ENCODE measurements around the gene SSH2. TPM values are rescaled to one million over a fixed set of nuclear protein-coding genes. Genes with fewer than 3 reads are reported as not detected.
"Not testable (repeated sequence)": the region's sequence is repeated elsewhere in the genome, so short reads cannot be mapped to it uniquely, and the experiment has no call there.

The SSH2 gene
- total RNA-seq, 2 experiments from 2014 or later = 39.4 to 73.9 TPM

- H3K9me3 ChIP-seq (ENCODE audit: low read length) = peaks cover 14% of the 10 kb centered on the region
- H4K20me1 ChIP-seq (ENCODE audit: insufficient read depth, low read length) = no peaks in the 10 kb centered on the region
- peaks cover 41% of the 10 kb centered on the region; the same call in 1 of the 2 replicates for H3K79me2 ChIP-seq (ENCODE audit: insufficient read depth, low read depth, low read length)
- POLR2A ChIA-PET = no interaction called here
- peaks cover 5% of the 10 kb centered on the region for H3K4me1 ChIP-seq (ENCODE audit: insufficient read depth, low read length, poor library complexity, severe bottlenecking)
- CTCF ChIA-PET (ENCODE audit: unreplicated experiment) = no interaction called here
- no peaks in the 10 kb centered on the region for H3K9me2 ChIP-seq (ENCODE audit: insufficient read depth, low read length)
- TF ChIP-seq CTCF (conservative IDR thresholded peaks at IDR 0.05; ENCODE audit: low read length) (no peak), EZH2phosphoT487 (IDR thresholded peaks at IDR 0.05; ENCODE audit: borderline replicate concordance, low read depth, low read length) (no peak)
- H2AFZ ChIP-seq (ENCODE audit: low read length) = no peak overlapping the region
- peaks cover 41% of the 10 kb centered on the region for H3K36me3 ChIP-seq (ENCODE audit: insufficient read depth, low read length)
- no TSS peak for BruUV-seq (replicated peaks)
- DNase-seq (ENCODE audit: low spot score) = no peak
- no peak overlapping the region for H3K4me3 ChIP-seq (ENCODE audit: low read depth, low read length, poor library complexity, severe bottlenecking)
- intact Hi-C loops (cut with micrococcal nuclease; ENCODE audit: unreplicated experiment) = no loop called here
- H3K4me2 ChIP-seq (ENCODE audit: low read length) = no peak overlapping the region
- no peak overlapping the region for H3K27ac ChIP-seq (ENCODE audit: low read depth, low read length, poor library complexity, severe bottlenecking)
These were observed 72.2 kb downstream of the SSH2 start for GRCh38 chr17:29857823-29858222.

GRCh38 chr17:29857105-29857504, 72.9 kb downstream of the SSH2 start:
- H3K4me3 ChIP-seq (ENCODE audit: low read depth, low read length, poor library complexity, severe bottlenecking); H3K9me2 ChIP-seq (ENCODE audit: insufficient read depth, low read length); CTCF ChIA-PET (ENCODE audit: unreplicated experiment); H4K20me1 ChIP-seq (ENCODE audit: insufficient read depth, low read length); intact Hi-C loops (cut with micrococcal nuclease; ENCODE audit: unreplicated experiment); BruUV-seq (replicated peaks); H2AFZ ChIP-seq (ENCODE audit: low read length); H3K4me2 ChIP-seq (ENCODE audit: low read length); H3K4me1 ChIP-seq (ENCODE audit: insufficient read depth, low read length, poor library complexity, severe bottlenecking); H3K27ac ChIP-seq (ENCODE audit: low read depth, low read length, poor library complexity, severe bottlenecking); DNase-seq (ENCODE audit: low spot score); POLR2A ChIA-PET: not testable (repeated sequence)
- Histone ChIP-seq H3K79me2 (ENCODE audit: insufficient read depth, low read depth, low read length) (peaks cover 38% of the 10 kb centered on the region; the same call in 1 of the 2 replicates), H3K9me3 (ENCODE audit: low read length) (peaks cover 14% of the 10 kb centered on the region), H3K36me3 (ENCODE audit: insufficient read depth, low read length) (peaks cover 38% of the 10 kb centered on the region)

GRCh38 chr17:29855686-29856085, 74.3 kb downstream of the SSH2 start:
- Histone ChIP-seq H3K36me3 (ENCODE audit: insufficient read depth, low read length) (peaks cover 26% of the 10 kb centered on the region; the same call in 1 of the 2 replicates), H2AFZ (ENCODE audit: low read length) (no peak overlapping the region), H3K79me2 (ENCODE audit: insufficient read depth, low read depth, low read length) (peaks cover 33% of the 10 kb centered on the region; the same call in 1 of the 2 replicates), H4K20me1 (ENCODE audit: insufficient read depth, low read length) (no peaks in the 10 kb centered on the region), H3K4me1 (ENCODE audit: insufficient read depth, low read length, poor library complexity, severe bottlenecking) (peaks cover 7% of the 10 kb centered on the region), H3K9me2 (ENCODE audit: insufficient read depth, low read length) (no peaks in the 10 kb centered on the region), H3K4me3 (ENCODE audit: low read depth, low read length, poor library complexity, severe bottlenecking) (no peak overlapping the region), H3K9me3 (ENCODE audit: low read length) (peaks cover 14% of the 10 kb centered on the region), H3K4me2 (ENCODE audit: low read length) (no peak overlapping the region), H3K27ac (ENCODE audit: low read depth, low read length, poor library complexity, severe bottlenecking) (no peak overlapping the region)
- no TSS peak for BruUV-seq (replicated peaks)
- ChIA-PET CTCF (ENCODE audit: unreplicated experiment) (no interaction called here), POLR2A (interaction anchor here (0.6 kb wide), 1 partner anchor 13 kb away, joined by 3 read pairs; no protein-coding TSS in a partner anchor)
- TF ChIP-seq CTCF (conservative IDR thresholded peaks at IDR 0.05; ENCODE audit: low read length) (no peak), EZH2phosphoT487 (IDR thresholded peaks at IDR 0.05; ENCODE audit: borderline replicate concordance, low read depth, low read length) (no peak)
- intact Hi-C loops (cut with micrococcal nuclease; ENCODE audit: unreplicated experiment) = no loop called here
- DNase-seq (ENCODE audit: low spot score) = no peak

Data from OCI-LY7 (cell line).